ENCODE results near the gene DAPK1. TPM values are rescaled to one million over a fixed set of nuclear protein-coding genes. Genes with fewer than 3 reads are reported as not detected.
A peak's percentile ranks its signal among the peaks of the same experiment; 100 is the strongest.

The DAPK1 gene
- total and polyA plus RNA-seq, 4 donors: 33.0 to 301 (median 94.1) TPM

DNA sequence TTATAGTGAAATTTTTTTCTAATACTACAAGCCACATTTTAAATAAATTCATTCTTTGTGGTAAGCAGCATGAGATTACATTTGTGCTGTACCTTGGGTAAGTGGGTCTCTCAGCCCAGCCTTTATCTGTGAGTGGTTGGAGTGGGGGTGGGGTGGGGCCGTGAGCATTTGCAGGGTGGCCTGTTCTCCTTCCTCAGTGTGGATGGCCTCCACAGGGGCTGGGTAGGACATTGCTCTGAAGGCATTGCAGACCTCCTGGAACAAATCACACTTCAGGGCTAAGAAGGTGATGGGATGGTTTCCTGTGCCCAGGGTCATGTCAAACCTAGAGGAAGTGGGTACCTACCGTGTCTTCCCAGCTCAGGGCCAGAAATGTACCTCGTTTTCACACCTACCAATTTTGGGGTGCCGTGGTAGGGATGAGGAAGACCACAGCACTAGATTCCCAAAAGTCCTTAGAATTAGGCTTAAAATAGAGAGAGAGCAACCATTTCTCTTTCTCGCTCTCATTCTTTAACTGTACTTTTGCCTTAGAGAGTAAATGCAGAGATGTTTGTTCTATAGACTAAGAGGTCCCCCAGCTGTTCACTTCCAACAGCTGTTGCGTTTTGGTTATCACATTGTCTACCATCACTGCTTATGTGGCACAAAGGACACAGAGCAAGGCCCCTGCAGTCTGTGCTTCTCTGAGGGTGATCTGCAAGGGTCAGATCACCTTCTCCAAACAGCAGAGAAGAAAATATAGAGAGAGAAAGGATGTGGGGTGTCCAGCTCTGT, 144.9 kb downstream of the DAPK1 start:
- Histone ChIP-seq H3K27me3 (ENCODE audit: control insufficient read depth in 3 of 3, insufficient read depth in 3 of 3, low read length in 2 of 3) (no peaks in the 10 kb centered on the region), H3K4me1 (ENCODE audit: control insufficient read depth in 5 of 5, insufficient read depth in 5 of 5, low read length in 5 of 5) (peaks cover 0 to 57% (median 32%) of the 10 kb centered on the region in 5 donors), H3K9ac (ENCODE audit: insufficient read depth in 1 of 2, low read length in 2 of 2) (no peak overlapping the region), H3K9me3 (ENCODE audit: control insufficient read depth in 4 of 4, insufficient read depth in 3 of 4, low read length in 3 of 4) (peaks cover 0 to 5% (median 0%) of the 10 kb centered on the region in 4 donors), H3K27ac (ENCODE audit: low read depth in 1 of 2, low read length in 1 of 2) (peak overlapping the region in 1 of 2 donors; percentile 17), H3K4me3 (no peak overlapping the region), H3K36me3 (ENCODE audit: control insufficient read depth in 4 of 4, insufficient read depth in 4 of 4, low read length in 4 of 4) (peaks cover 0 to 64% (median 27%) of the 10 kb centered on the region in 4 donors)
- TF ChIP-seq, protein P1, sequence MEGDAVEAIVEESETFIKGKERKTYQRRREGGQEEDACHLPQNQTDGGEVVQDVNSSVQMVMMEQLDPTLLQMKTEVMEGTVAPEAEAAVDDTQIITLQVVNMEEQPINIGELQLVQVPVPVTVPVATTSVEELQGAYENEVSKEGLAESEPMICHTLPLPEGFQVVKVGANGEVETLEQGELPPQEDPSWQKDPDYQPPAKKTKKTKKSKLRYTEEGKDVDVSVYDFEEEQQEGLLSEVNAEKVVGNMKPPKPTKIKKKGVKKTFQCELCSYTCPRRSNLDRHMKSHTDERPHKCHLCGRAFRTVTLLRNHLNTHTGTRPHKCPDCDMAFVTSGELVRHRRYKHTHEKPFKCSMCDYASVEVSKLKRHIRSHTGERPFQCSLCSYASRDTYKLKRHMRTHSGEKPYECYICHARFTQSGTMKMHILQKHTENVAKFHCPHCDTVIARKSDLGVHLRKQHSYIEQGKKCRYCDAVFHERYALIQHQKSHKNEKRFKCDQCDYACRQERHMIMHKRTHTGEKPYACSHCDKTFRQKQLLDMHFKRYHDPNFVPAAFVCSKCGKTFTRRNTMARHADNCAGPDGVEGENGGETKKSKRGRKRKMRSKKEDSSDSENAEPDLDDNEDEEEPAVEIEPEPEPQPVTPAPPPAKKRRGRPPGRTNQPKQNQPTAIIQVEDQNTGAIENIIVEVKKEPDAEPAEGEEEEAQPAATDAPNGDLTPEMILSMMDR (IDR thresholded peaks at IDR 0.05; ENCODE audit: control extremely low read depth, extremely low read depth): no peak
- DNase-seq (peak; percentile 81 to 93 (median 92)), ATAC-seq (ENCODE audit: insufficient read depth, low FRiP score) (no peak)
- 67 to 68% methylated on average over 6 of the region's 6 CpGs for WGBS, 2 donors

DNA sequence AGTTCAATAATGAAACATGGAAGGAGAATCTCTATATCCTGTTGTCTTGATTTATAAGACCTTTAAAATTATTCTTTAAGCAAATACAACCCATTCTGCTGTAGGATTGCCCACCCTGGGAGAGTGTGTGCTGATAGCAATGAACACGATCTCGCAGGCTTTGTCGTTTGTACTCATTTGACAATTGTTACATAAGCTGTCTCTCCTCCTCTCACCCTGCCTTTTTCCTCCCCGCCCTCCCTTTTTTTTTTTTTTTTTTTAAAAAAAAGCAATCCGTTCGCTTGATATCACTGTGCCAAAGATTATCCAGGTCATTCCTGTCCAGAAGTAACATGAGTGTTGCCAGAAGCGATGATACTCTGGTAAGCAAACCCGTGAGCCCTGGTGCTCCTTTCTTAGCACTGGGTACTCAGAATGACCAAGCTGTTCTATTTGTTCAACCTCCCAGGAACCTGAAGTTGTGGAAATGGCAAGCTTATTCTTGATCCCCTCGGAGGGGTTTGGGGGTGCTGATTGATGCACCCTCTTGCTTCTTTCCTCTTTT, 145.5 kb downstream of the DAPK1 start:
- whole genome bisulfite sequencing, 2 donors: 58 to 83% methylated on average over 9 of the region's 9 CpGs
- peaks cover 0 to 57% (median 32%) of the 10 kb centered on the region in 5 donors for H3K4me1 ChIP-seq (ENCODE audit: control insufficient read depth in 5 of 5, insufficient read depth in 5 of 5, low read length in 5 of 5)

DNA sequence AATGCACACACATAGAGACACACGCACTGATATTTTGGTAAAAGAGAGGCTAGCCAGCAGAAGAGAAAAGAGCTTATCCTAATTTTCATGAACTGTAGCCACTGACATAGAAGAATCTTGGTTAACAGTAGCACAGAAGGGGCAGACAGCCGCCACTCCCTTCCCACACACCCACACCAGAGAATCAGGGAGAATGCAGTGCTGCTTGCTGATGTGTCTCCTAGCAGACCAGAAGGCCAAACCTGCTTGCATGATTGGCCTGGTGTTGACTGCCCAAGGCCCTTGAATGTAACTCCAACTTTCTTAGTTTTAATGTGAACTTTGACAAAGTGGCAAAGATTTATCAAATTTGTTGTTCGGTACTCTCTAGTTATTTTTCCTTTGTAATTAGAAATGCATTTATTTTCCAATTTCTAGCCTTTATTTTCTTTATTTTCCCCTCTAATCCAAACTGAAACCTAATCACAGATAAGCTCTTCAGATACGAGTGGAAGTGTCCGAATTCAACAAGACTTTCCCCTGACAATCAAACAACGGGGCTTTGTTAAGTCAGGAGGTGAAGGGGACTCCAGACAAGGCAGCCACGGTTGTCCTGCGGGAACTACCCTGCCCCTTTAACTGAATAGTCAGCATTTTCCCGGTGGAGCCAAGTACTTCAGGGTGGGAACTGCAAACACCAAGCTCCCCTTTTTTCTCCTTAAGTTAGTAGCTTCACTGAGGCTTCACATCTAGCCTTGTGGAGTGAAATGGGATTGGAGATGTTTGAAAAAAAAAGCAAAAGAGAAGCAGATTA, 146.3 kb downstream of the DAPK1 start:
- Histone ChIP-seq H3K4me1 (ENCODE audit: control insufficient read depth in 5 of 5, insufficient read depth in 5 of 5, low read length in 5 of 5) (peaks cover 0 to 57% (median 32%) of the 10 kb centered on the region in 5 donors), H3K9me3 (ENCODE audit: control insufficient read depth in 4 of 4, insufficient read depth in 3 of 4, low read length in 3 of 4) (peaks cover 0 to 2% (median 0%) of the 10 kb centered on the region in 4 donors), H3K27ac (ENCODE audit: low read depth in 1 of 2, low read length in 1 of 2) (peak overlapping the region in 1 of 2 donors; percentile 5), H3K9ac (ENCODE audit: insufficient read depth in 1 of 2, low read length in 2 of 2) (peak overlapping the region in 1 of 2 donors; percentile 7), H3K27me3 (ENCODE audit: control insufficient read depth in 3 of 3, insufficient read depth in 3 of 3, low read length in 2 of 3) (no peaks in the 10 kb centered on the region), H3K4me3 (no peak overlapping the region), H3K36me3 (ENCODE audit: control insufficient read depth in 4 of 4, insufficient read depth in 4 of 4, low read length in 4 of 4) (peaks cover 0 to 66% (median 32%) of the 10 kb centered on the region in 4 donors)
- WGBS, 2 donors: 78 to 83% methylated on average over 9 of the region's 9 CpGs
- TF ChIP-seq, protein P1 (IDR thresholded peaks at IDR 0.05; ENCODE audit: control extremely low read depth, extremely low read depth): no peak
- DNase-seq (peak in 1 of 3 donors; percentile 27), ATAC-seq (ENCODE audit: insufficient read depth, low FRiP score) (no peak)

More for the DNA sequence above, 145.5 kb downstream of the DAPK1 start:
- Histone ChIP-seq H3K27me3 (ENCODE audit: control insufficient read depth in 3 of 3, insufficient read depth in 3 of 3, low read length in 2 of 3) (no peaks in the 10 kb centered on the region), H3K4me3 (no peak overlapping the region), H3K9ac (ENCODE audit: insufficient read depth in 1 of 2, low read length in 2 of 2) (no peak overlapping the region), H3K36me3 (ENCODE audit: control insufficient read depth in 4 of 4, insufficient read depth in 4 of 4, low read length in 4 of 4) (peaks cover 0 to 65% (median 30%) of the 10 kb centered on the region in 4 donors), H3K27ac (ENCODE audit: low read depth in 1 of 2, low read length in 1 of 2) (peak overlapping the region in 1 of 2 donors; percentile 5), H3K9me3 (ENCODE audit: control insufficient read depth in 4 of 4, insufficient read depth in 3 of 4, low read length in 3 of 4) (peaks cover 0 to 5% (median 0%) of the 10 kb centered on the region in 4 donors)
- ATAC-seq (ENCODE audit: insufficient read depth, low FRiP score): no peak
- no peak for DNase-seq
- TF ChIP-seq, protein P1 (IDR thresholded peaks at IDR 0.05; ENCODE audit: control extremely low read depth, extremely low read depth): no peak

All from lung (tissue), 12 donors.